Ishikawa (cell line): ENCODE data around the gene SLC9A9.

Experiments used
- CREB1 ChIP-seq: IDR thresholded peaks from 2 replicates; pipeline ENCODE4 v1.6.1; 2012; ENCODE audit warnings: low read depth
- EGR1 ChIP-seq: IDR thresholded peaks from 2 replicates; pipeline ENCODE4 v1.6.1; 2012
- EP300 ChIP-seq: IDR thresholded peaks from 2 replicates; pipeline ENCODE4 v1.6.1; 2012; ENCODE audit warnings: borderline replicate concordance
- NFIC ChIP-seq: IDR thresholded peaks from 2 replicates; pipeline ENCODE4 v1.6.1; 2012
- RAD21 ChIP-seq: IDR thresholded peaks from 2 replicates; pipeline ENCODE4 v1.6.1; 2012; ENCODE audit warnings: low read depth
- TAF1 ChIP-seq: IDR thresholded peaks from 2 replicates; pipeline ENCODE4 v1.6.1; 2012; ENCODE audit warnings: low read depth, mild to moderate bottlenecking
- YY1 ChIP-seq: IDR thresholded peaks from 2 replicates; pipeline ENCODE4 v1.6.1; 2012; ENCODE audit warnings: low read depth
- ZBTB7A ChIP-seq: IDR thresholded peaks from 2 replicates; pipeline ENCODE4 v1.6.1; 2012; ENCODE audit warnings: low read depth
- TF ChIP-seq, protein P1 (sequence below): IDR thresholded peaks from 2 replicates; pipeline ENCODE4 v1.6.1; 2012
- TF ChIP-seq, protein P2 (sequence below): IDR thresholded peaks from 2 replicates; pipeline ENCODE4 v1.6.1; 2012; ENCODE audit warnings: low read depth, mild to moderate bottlenecking
- TF ChIP-seq, protein P3 (sequence below): IDR thresholded peaks from 2 replicates; pipeline ENCODE4 v1.6.1; 2012

DNA sequence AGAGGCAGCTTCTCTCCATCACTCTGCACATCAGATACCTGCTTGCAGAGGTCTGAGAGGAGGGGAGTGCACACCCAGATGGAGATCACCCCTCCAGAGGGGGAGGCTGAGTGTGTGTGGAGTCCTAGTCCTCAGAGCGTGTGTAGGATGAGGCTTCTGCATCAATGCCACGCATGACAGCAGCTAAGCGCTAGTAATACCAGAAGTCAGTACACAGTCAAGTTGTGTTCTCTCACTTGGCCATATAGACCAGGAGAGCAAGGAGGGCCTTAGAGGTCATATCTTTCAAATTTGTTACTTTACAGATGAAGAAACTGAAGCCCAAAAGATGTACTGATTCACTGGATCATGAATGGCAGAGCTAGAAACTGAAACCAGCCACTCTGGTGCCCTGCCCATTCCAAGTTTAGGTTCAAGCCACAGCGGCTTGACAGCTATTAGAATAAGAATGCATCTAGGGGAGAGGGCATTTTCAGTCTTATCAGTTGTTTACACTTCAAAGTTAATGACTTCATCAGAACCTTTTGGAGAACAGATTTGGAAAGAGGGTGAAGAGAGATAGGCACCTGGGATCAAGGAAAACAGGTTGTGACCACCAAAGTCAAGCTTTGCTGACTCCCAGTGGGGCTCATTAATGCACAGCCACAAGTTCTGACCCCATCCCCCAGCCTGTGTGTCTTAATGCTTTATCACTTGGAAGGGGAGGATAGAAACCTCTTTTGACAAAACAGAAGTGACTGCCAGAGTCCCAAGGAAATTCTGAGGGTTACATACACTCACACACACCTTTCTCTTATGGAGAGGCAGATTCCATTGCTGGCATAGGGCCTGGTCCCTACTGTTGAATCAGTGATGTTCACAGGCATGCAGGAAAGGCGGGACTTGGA lies 418.4 kb downstream of the SLC9A9 start:
- TF ChIP-seq TAF1 (no peak), EP300 (no peak), ZBTB7A (no peak), CREB1 (no peak), NFIC (no peak), RAD21 (no peak), EGR1 (no peak), YY1 (no peak)
- TF ChIP-seq, protein P1, sequence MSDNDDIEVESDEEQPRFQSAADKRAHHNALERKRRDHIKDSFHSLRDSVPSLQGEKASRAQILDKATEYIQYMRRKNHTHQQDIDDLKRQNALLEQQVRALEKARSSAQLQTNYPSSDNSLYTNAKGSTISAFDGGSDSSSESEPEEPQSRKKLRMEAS: no peak
- TF ChIP-seq, protein P2, sequence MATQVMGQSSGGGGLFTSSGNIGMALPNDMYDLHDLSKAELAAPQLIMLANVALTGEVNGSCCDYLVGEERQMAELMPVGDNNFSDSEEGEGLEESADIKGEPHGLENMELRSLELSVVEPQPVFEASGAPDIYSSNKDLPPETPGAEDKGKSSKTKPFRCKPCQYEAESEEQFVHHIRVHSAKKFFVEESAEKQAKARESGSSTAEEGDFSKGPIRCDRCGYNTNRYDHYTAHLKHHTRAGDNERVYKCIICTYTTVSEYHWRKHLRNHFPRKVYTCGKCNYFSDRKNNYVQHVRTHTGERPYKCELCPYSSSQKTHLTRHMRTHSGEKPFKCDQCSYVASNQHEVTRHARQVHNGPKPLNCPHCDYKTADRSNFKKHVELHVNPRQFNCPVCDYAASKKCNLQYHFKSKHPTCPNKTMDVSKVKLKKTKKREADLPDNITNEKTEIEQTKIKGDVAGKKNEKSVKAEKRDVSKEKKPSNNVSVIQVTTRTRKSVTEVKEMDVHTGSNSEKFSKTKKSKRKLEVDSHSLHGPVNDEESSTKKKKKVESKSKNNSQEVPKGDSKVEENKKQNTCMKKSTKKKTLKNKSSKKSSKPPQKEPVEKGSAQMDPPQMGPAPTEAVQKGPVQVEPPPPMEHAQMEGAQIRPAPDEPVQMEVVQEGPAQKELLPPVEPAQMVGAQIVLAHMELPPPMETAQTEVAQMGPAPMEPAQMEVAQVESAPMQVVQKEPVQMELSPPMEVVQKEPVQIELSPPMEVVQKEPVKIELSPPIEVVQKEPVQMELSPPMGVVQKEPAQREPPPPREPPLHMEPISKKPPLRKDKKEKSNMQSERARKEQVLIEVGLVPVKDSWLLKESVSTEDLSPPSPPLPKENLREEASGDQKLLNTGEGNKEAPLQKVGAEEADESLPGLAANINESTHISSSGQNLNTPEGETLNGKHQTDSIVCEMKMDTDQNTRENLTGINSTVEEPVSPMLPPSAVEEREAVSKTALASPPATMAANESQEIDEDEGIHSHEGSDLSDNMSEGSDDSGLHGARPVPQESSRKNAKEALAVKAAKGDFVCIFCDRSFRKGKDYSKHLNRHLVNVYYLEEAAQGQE: no peak
- TF ChIP-seq, protein P3, sequence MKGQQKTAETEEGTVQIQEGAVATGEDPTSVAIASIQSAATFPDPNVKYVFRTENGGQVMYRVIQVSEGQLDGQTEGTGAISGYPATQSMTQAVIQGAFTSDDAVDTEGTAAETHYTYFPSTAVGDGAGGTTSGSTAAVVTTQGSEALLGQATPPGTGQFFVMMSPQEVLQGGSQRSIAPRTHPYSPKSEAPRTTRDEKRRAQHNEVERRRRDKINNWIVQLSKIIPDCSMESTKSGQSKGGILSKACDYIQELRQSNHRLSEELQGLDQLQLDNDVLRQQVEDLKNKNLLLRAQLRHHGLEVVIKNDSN: no peak
